ENCODE measurements around the gene USP24.

Gene USP24

GRCh38 chr1:55079651-55080050 is 135.5 kb downstream of the USP24 start:
- Histone ChIP-seq H3K4me1 (ENCODE audit: control insufficient read depth, insufficient read depth, low read length, poor library complexity, severe bottlenecking) (no peaks in the 10 kb centered on the region), H3K27me3 (replicated peaks; ENCODE audit: control insufficient read depth, insufficient read depth, low read length, poor library complexity, severe bottlenecking) (no peaks in the 10 kb centered on the region), H3K36me3 (ENCODE audit: control insufficient read depth, insufficient read depth, low read length) (peaks cover 86% of the 10 kb centered on the region), H3K27ac (ENCODE audit: insufficient read depth, low read length, poor library complexity, severe bottlenecking) (no peak overlapping the region), H3K9me3 (ENCODE audit: control insufficient read depth, low read length) (no peaks in the 10 kb centered on the region), H3K4me3 (ENCODE audit: insufficient read depth, low read depth, low read length, poor library complexity, severe bottlenecking) (no peak overlapping the region)
- DNase-seq: no peak

GRCh38 chr1:55078470-55078869 is 136.7 kb downstream of the USP24 start:
- H3K27ac ChIP-seq (ENCODE audit: insufficient read depth, low read length, poor library complexity, severe bottlenecking): no peak overlapping the region
- H3K36me3 ChIP-seq (ENCODE audit: control insufficient read depth, insufficient read depth, low read length): peaks cover 82% of the 10 kb centered on the region
- no peak overlapping the region for H3K4me3 ChIP-seq (ENCODE audit: insufficient read depth, low read depth, low read length, poor library complexity, severe bottlenecking)
- no peaks in the 10 kb centered on the region for H3K27me3 ChIP-seq (replicated peaks; ENCODE audit: control insufficient read depth, insufficient read depth, low read length, poor library complexity, severe bottlenecking)
- no peaks in the 10 kb centered on the region for H3K9me3 ChIP-seq (ENCODE audit: control insufficient read depth, low read length)
- no peaks in the 10 kb centered on the region for H3K4me1 ChIP-seq (ENCODE audit: control insufficient read depth, insufficient read depth, low read length, poor library complexity, severe bottlenecking)
- DNase-seq: no peak

- no peak for DNase-seq
- Histone ChIP-seq H3K27me3 (replicated peaks; ENCODE audit: control insufficient read depth, insufficient read depth, low read length, poor library complexity, severe bottlenecking) (no peaks in the 10 kb centered on the region), H3K36me3 (ENCODE audit: control insufficient read depth, insufficient read depth, low read length) (peaks cover 84% of the 10 kb centered on the region), H3K27ac (ENCODE audit: insufficient read depth, low read length, poor library complexity, severe bottlenecking) (no peak overlapping the region), H3K4me1 (ENCODE audit: control insufficient read depth, insufficient read depth, low read length, poor library complexity, severe bottlenecking) (no peaks in the 10 kb centered on the region), H3K4me3 (ENCODE audit: insufficient read depth, low read depth, low read length, poor library complexity, severe bottlenecking) (no peak overlapping the region), H3K9me3 (ENCODE audit: control insufficient read depth, low read length) (no peaks in the 10 kb centered on the region)
These were observed 138.8 kb downstream of the USP24 start for GRCh38 chr1:55076356-55076755.

GRCh38 chr1:55074455-55074854 is 140.7 kb downstream of the USP24 start:
- H3K9me3 ChIP-seq (ENCODE audit: control insufficient read depth, low read length): no peaks in the 10 kb centered on the region
- H3K4me3 ChIP-seq (ENCODE audit: insufficient read depth, low read depth, low read length, poor library complexity, severe bottlenecking): no peak overlapping the region
- no peaks in the 10 kb centered on the region for H3K4me1 ChIP-seq (ENCODE audit: control insufficient read depth, insufficient read depth, low read length, poor library complexity, severe bottlenecking)
- H3K27ac ChIP-seq (ENCODE audit: insufficient read depth, low read length, poor library complexity, severe bottlenecking): no peak overlapping the region
- no peaks in the 10 kb centered on the region for H3K27me3 ChIP-seq (replicated peaks; ENCODE audit: control insufficient read depth, insufficient read depth, low read length, poor library complexity, severe bottlenecking)
- H3K36me3 ChIP-seq (ENCODE audit: control insufficient read depth, insufficient read depth, low read length): peaks cover 84% of the 10 kb centered on the region
- no peak for DNase-seq

GRCh38 chr1:55073187-55073916 is 141.8 kb downstream of the USP24 start:
- DNase-seq: no peak
- no peak overlapping the region for H3K4me3 ChIP-seq (ENCODE audit: insufficient read depth, low read depth, low read length, poor library complexity, severe bottlenecking)
- peaks cover 86% of the 10 kb centered on the region for H3K36me3 ChIP-seq (ENCODE audit: control insufficient read depth, insufficient read depth, low read length)
- H3K27me3 ChIP-seq (replicated peaks; ENCODE audit: control insufficient read depth, insufficient read depth, low read length, poor library complexity, severe bottlenecking): no peaks in the 10 kb centered on the region
- no peaks in the 10 kb centered on the region for H3K9me3 ChIP-seq (ENCODE audit: control insufficient read depth, low read length)
- H3K27ac ChIP-seq (ENCODE audit: insufficient read depth, low read length, poor library complexity, severe bottlenecking): no peak overlapping the region
- no peaks in the 10 kb centered on the region for H3K4me1 ChIP-seq (ENCODE audit: control insufficient read depth, insufficient read depth, low read length, poor library complexity, severe bottlenecking)

GRCh38 chr1:55071477-55071876 is 143.7 kb downstream of the USP24 start:
- Histone ChIP-seq H3K27ac (ENCODE audit: insufficient read depth, low read length, poor library complexity, severe bottlenecking) (no peak overlapping the region), H3K9me3 (ENCODE audit: control insufficient read depth, low read length) (no peaks in the 10 kb centered on the region), H3K36me3 (ENCODE audit: control insufficient read depth, insufficient read depth, low read length) (peaks cover 79% of the 10 kb centered on the region), H3K4me1 (ENCODE audit: control insufficient read depth, insufficient read depth, low read length, poor library complexity, severe bottlenecking) (no peaks in the 10 kb centered on the region), H3K4me3 (ENCODE audit: insufficient read depth, low read depth, low read length, poor library complexity, severe bottlenecking) (no peak overlapping the region), H3K27me3 (replicated peaks; ENCODE audit: control insufficient read depth, insufficient read depth, low read length, poor library complexity, severe bottlenecking) (no peaks in the 10 kb centered on the region)
- DNase-seq: no peak

GRCh38 chr1:55070293-55071164 is 144.6 kb downstream of the USP24 start:
- Histone ChIP-seq H3K4me3 (ENCODE audit: insufficient read depth, low read depth, low read length, poor library complexity, severe bottlenecking) (no peak overlapping the region), H3K4me1 (ENCODE audit: control insufficient read depth, insufficient read depth, low read length, poor library complexity, severe bottlenecking) (no peaks in the 10 kb centered on the region), H3K27ac (ENCODE audit: insufficient read depth, low read length, poor library complexity, severe bottlenecking) (no peak overlapping the region), H3K27me3 (replicated peaks; ENCODE audit: control insufficient read depth, insufficient read depth, low read length, poor library complexity, severe bottlenecking) (no peaks in the 10 kb centered on the region), H3K9me3 (ENCODE audit: control insufficient read depth, low read length) (no peaks in the 10 kb centered on the region), H3K36me3 (ENCODE audit: control insufficient read depth, insufficient read depth, low read length) (peaks cover 70% of the 10 kb centered on the region)
- no peak for DNase-seq

GRCh38 chr1:55069280-55069679 is 145.9 kb downstream of the USP24 start:
- Histone ChIP-seq H3K27ac (ENCODE audit: insufficient read depth, low read length, poor library complexity, severe bottlenecking) (no peak overlapping the region), H3K27me3 (replicated peaks; ENCODE audit: control insufficient read depth, insufficient read depth, low read length, poor library complexity, severe bottlenecking) (no peaks in the 10 kb centered on the region), H3K9me3 (ENCODE audit: control insufficient read depth, low read length) (no peaks in the 10 kb centered on the region), H3K4me1 (ENCODE audit: control insufficient read depth, insufficient read depth, low read length, poor library complexity, severe bottlenecking) (no peaks in the 10 kb centered on the region), H3K36me3 (ENCODE audit: control insufficient read depth, insufficient read depth, low read length) (peaks cover 62% of the 10 kb centered on the region), H3K4me3 (ENCODE audit: insufficient read depth, low read depth, low read length, poor library complexity, severe bottlenecking) (no peak overlapping the region)
- no peak for DNase-seq

GRCh38 chr1:55068638-55069037 is 146.5 kb downstream of the USP24 start:
- Histone ChIP-seq H3K4me1 (ENCODE audit: control insufficient read depth, insufficient read depth, low read length, poor library complexity, severe bottlenecking) (no peaks in the 10 kb centered on the region), H3K27ac (ENCODE audit: insufficient read depth, low read length, poor library complexity, severe bottlenecking) (no peak overlapping the region), H3K9me3 (ENCODE audit: control insufficient read depth, low read length) (no peaks in the 10 kb centered on the region), H3K36me3 (ENCODE audit: control insufficient read depth, insufficient read depth, low read length) (peaks cover 57% of the 10 kb centered on the region), H3K27me3 (replicated peaks; ENCODE audit: control insufficient read depth, insufficient read depth, low read length, poor library complexity, severe bottlenecking) (no peaks in the 10 kb centered on the region), H3K4me3 (ENCODE audit: insufficient read depth, low read depth, low read length, poor library complexity, severe bottlenecking) (no peak overlapping the region)
- DNase-seq: no peak

- no peaks in the 10 kb centered on the region for H3K9me3 ChIP-seq (ENCODE audit: control insufficient read depth, low read length)
- no peaks in the 10 kb centered on the region for H3K27me3 ChIP-seq (replicated peaks; ENCODE audit: control insufficient read depth, insufficient read depth, low read length, poor library complexity, severe bottlenecking)
- no peak overlapping the region for H3K27ac ChIP-seq (ENCODE audit: insufficient read depth, low read length, poor library complexity, severe bottlenecking)
- no peak for DNase-seq
- H3K36me3 ChIP-seq (ENCODE audit: control insufficient read depth, insufficient read depth, low read length): peaks cover 50% of the 10 kb centered on the region
- H3K4me3 ChIP-seq (ENCODE audit: insufficient read depth, low read depth, low read length, poor library complexity, severe bottlenecking): no peak overlapping the region
- H3K4me1 ChIP-seq (ENCODE audit: control insufficient read depth, insufficient read depth, low read length, poor library complexity, severe bottlenecking): no peaks in the 10 kb centered on the region
These were observed 147.2 kb downstream of the USP24 start for GRCh38 chr1:55067914-55068313.
